ENCODE data around the gene PACSIN3. TPM values are rescaled to one million over a fixed set of nuclear protein-coding genes. Genes with fewer than 3 reads are reported as not detected.
A peak's percentile ranks its signal among the peaks of the same experiment; 100 is the strongest.

The PACSIN3 gene
- total and polyA plus RNA-seq, 2 of the 13 experiments (the other 11 are each of a cell fraction or from before 2014, with no cell fraction given), result 47.9 to 93.3 TPM

- TF ChIP-seq ZNF512B (CRISPR knock-in tag; IDR thresholded peaks at IDR 0.05; ENCODE audit: borderline replicate concordance) (no peak), ZGPAT (CRISPR knock-in tag; IDR thresholded peaks at IDR 0.05) (0 out of 2 replicates have a peak, but pooled peaks have one; percentile 15), REST (IDR thresholded peaks at IDR 0.05; ENCODE audit: borderline replicate concordance in 1 of 2, low read depth in 1 of 2, low read length in 2 of 2) (no peak; a peak in 1 of 4 replicates), ZNF749 (CRISPR knock-in tag; IDR thresholded peaks at IDR 0.05; ENCODE audit: borderline replicate concordance) (0 out of 2 replicates have a peak, but pooled peaks have one; percentile 32), ZBTB4 (CRISPR knock-in tag; IDR thresholded peaks at IDR 0.05; ENCODE audit: borderline replicate concordance) (no peak), TFAP4 (IDR thresholded peaks at IDR 0.05; ENCODE audit: borderline replicate concordance, low read depth) (no peak), ISX (CRISPR knock-in tag; conservative IDR thresholded peaks at IDR 0.05) (no peak), XBP1 (CRISPR knock-in tag; IDR thresholded peaks at IDR 0.05) (no peak), IRF2 (CRISPR knock-in tag; IDR thresholded peaks at IDR 0.05) (no peak), ATF3 (CRISPR knock-in tag; IDR thresholded peaks at IDR 0.05) (no peak), U2AF2 (IDR thresholded peaks at IDR 0.05; ENCODE audit: low read depth, low read length) (no peak), ZNF891 (CRISPR knock-in tag; IDR thresholded peaks at IDR 0.05) (0 out of 2 replicates have a peak, but pooled peaks have one; percentile 28), BORCS8-MEF2B (CRISPR knock-in tag; IDR thresholded peaks at IDR 0.05) (no peak), ZNF496 (CRISPR knock-in tag; IDR thresholded peaks at IDR 0.05; ENCODE audit: insufficient replicate concordance) (no peak)
Measured at GRCh38 chr11:47186700-47187695, 764 bp upstream of the PACSIN3 start (continued).
